D721Med (cell line): ENCODE results near the gene MTFMT.

ENCODE experiments used
- DNase-seq: peaks from one replicate; pipeline ENCODE4 v3.0.0; 2011; ENCODE audit warnings: low spot score; ENCODE audit not compliant: insufficient read length
- FAIRE-seq: peaks from 2 replicates; lab custom pipeline; 2011; peaks lifted over from hg19 to GRCh38; lab: Jason Lieb, UNC
- TF ChIP-seq, protein P1 (sequence below): IDR thresholded peaks from 2 replicates; pipeline ENCODE4 v1.5.1; 2012; ENCODE audit warnings: mild to moderate bottlenecking, control low read depth; ENCODE audit not compliant: insufficient read depth; ENCODE audit errors: missing control alignments

Gene MTFMT

DNA sequence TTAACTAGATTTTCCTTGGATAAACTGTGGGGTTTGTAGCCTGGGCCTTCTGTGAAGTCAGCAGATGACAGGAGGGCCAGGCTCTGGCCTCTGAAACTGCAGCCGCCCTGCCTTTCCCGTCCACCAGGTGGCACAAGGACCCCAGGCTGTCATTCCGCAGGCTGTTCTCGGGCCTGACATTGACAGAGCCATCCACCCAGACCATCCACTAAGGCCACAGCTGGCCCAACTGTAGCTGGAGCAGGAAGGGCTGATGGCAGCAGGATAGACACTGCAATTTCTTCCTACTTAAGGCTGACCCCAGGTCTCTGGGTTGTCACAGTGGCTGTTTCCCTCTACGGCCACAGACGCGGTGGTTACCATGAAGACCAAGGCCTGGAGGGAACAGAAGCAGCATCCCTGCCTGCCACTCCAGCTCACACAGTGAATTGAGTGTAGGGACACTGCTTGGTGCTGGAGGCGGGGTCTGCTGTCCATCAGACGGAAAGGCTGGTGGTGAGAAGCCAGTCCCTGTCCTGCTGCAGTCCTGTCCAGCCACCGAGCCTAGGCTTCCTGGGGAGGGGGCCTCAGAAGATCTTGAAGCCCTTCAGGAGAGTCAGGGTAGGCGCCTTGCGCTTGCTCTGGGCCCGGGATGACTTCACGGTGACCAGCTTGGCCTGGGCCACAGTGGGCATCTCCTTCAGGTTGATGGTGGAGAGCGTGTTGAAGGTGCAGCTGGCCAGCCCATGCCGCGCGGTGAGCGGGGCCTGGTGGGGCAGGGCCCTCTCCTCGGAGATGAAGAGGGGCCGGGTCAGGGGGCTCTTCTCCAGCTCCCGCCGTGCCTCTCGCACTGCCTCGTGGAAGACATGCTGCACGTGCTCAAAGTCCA, 25.1 kb upstream of the MTFMT start:
- DNase-seq, result peak; percentile 87

DNA sequence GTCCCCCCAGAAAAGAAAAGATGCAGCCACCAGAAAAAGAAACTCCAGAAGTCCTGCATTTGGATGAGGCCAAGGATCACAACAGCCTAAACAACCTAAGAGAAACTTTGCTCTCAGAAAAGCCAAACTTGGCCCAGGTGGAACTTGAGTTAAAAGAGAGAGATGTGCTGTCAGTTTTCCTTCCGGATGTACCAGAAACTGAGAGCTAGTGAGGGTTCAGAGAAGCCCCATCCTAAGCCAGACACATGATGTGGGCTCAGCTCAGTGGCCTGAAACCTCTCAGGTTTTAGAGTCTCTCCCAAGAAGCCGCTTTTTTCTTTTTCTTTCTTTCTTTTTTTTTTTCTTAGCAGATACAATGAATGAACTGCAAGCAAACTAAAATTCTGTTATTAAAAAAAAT, 23.5 kb upstream of the MTFMT start:
- DNase-seq (no peak), FAIRE-seq (no peak)
- TF ChIP-seq, protein P1, sequence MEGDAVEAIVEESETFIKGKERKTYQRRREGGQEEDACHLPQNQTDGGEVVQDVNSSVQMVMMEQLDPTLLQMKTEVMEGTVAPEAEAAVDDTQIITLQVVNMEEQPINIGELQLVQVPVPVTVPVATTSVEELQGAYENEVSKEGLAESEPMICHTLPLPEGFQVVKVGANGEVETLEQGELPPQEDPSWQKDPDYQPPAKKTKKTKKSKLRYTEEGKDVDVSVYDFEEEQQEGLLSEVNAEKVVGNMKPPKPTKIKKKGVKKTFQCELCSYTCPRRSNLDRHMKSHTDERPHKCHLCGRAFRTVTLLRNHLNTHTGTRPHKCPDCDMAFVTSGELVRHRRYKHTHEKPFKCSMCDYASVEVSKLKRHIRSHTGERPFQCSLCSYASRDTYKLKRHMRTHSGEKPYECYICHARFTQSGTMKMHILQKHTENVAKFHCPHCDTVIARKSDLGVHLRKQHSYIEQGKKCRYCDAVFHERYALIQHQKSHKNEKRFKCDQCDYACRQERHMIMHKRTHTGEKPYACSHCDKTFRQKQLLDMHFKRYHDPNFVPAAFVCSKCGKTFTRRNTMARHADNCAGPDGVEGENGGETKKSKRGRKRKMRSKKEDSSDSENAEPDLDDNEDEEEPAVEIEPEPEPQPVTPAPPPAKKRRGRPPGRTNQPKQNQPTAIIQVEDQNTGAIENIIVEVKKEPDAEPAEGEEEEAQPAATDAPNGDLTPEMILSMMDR, result no peak

More for the DNA sequence above, 25.1 kb upstream of the MTFMT start:
- TF ChIP-seq, protein P1, result peak; percentile 93
- FAIRE-seq, result no peak

DNA sequence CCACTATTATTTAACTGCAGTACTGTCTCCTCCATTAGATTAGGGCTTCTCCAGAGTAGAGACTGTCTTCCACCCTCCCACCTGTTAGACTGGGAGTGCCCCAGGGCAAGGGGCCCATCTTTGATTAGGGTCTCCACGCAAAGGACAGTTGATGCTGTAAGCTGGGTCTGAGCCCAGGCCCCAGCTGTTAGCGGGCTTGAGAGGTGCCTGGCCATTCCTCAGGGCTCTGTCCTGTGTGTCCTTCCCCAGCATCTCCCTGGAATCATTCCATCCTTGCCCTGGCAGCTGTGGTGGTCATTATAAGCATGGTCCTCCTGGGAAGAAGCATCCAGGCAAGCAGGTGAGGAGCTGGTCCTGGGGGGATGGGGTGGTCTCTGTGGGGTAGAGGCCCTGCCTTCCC, 21.8 kb upstream of the MTFMT start:
- TF ChIP-seq, protein P1, result no peak
- no peak for DNase-seq
- FAIRE-seq, result no peak

DNA sequence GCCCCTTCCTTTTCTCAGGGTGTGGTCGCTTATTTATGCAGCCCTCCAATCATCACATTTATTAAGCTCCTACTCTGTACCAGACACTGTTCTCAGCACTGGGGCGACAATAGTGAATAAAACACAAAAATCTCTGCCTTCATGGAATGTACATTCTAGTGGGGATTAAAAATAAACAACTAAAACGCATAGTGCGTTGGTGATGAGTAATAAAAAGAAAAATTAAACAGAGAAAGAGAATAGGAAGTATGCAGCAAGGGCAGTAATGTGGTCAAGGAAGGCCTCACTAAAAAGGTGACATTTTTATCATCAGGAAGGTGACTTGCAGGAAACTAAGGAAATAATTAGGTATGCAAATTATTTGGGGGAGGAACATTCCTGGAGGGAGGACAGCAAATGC, 20.8 kb upstream of the MTFMT start:
- DNase-seq, result no peak
- FAIRE-seq, result no peak
- TF ChIP-seq, protein P1, result no peak

DNA sequence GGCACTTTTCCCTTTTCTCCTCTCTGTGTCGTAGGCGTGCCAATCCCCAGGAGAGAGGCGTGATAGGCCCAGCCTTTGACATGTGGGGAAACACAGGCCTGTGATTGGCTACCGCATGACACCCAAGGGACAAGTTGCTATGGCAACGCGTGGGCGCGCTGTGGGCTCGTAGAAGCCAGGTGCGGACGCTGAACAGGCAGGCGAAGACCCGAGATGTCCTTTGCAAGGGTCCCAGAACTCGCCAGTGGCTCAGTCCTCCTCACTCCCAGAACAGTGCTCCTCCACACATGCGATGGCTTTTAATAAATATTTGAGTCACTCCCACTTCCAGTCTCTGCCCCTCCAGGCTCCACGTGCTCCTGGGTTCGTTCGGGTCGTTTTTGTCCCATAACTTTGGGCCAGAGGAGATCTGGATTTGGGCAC, 20.0 kb upstream of the MTFMT start:
- FAIRE-seq (no peak), DNase-seq (peak; percentile 94)

DNA sequence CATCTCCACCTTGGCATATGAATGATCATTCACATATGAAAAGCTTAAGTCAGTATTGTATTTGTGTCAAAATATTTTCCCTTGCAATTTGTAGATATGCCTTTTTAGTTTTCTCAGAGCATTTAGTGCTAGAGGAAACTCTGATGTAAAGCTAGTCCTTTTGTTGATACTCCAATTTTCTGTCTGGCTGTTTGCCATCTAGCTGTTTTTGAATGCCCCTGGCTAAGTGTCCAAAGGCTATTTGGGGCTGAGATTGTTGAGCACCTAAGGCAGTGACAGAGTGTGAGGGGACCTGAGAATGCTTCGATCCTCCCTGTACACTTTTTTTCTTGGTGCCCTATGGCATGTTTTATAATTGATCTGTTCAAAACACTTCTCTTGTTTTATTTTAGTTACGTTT, 18.8 kb upstream of the MTFMT start:
- TF ChIP-seq, protein P1, result no peak
- FAIRE-seq (no peak), DNase-seq (no peak)

More for the DNA sequence above, 20.0 kb upstream of the MTFMT start:
- TF ChIP-seq, protein P1, result no peak
